ENCODE measurements around the gene CLDN14.

CLDN14 gene

GRCh38 chr21:36434144-36434543 is 45.8 kb downstream of the CLDN14 start:
- no peak for DNase-seq

GRCh38 chr21:36433059-36433709 is 46.7 kb downstream of the CLDN14 start:
- DNase-seq, result no peak

GRCh38 chr21:36431252-36431651 is 48.7 kb downstream of the CLDN14 start:
- no peak for DNase-seq

GRCh38 chr21:36430841-36431240 is 49.1 kb downstream of the CLDN14 start:
- DNase-seq, result no peak

- DNase-seq, result peak in 5 of 51 donors; percentile 7 to 42 (median 10)
These were observed 49.9 kb downstream of the CLDN14 start for GRCh38 chr21:36429947-36430546.

- no peak for DNase-seq
These were observed 51.0 kb downstream of the CLDN14 start for GRCh38 chr21:36428761-36429432.

- no peak for DNase-seq
These were observed 52.4 kb downstream of the CLDN14 start for GRCh38 chr21:36427502-36427901.

- no peak for DNase-seq
These were observed 54.6 kb downstream of the CLDN14 start for GRCh38 chr21:36425286-36425685.

- no peak for DNase-seq
These were observed 55.3 kb downstream of the CLDN14 start for GRCh38 chr21:36424592-36424991.

GRCh38 chr21:36423771-36424433 is 56.0 kb downstream of the CLDN14 start:
- DNase-seq, result no peak

- peak in 3 of 51 donors; percentile 5 to 29 (median 9) for DNase-seq
These were observed 57.4 kb downstream of the CLDN14 start for GRCh38 chr21:36422279-36423098.

- DNase-seq, result no peak
These were observed 59.2 kb downstream of the CLDN14 start for GRCh38 chr21:36420571-36421339.

- DNase-seq, result peak in 41 of 51 donors; percentile 1 to 73 (median 42)
These were observed 59.9 kb downstream of the CLDN14 start for GRCh38 chr21:36419996-36420395.

GRCh38 chr21:36419241-36419640 is 60.7 kb downstream of the CLDN14 start:
- DNase-seq, result no peak

GRCh38 chr21:36415375-36415774 is 64.5 kb downstream of the CLDN14 start:
- DNase-seq, result no peak

GRCh38 chr21:36412916-36413315 is 67.0 kb downstream of the CLDN14 start:
- no peak for DNase-seq

- no peak for DNase-seq
These were observed 68.6 kb downstream of the CLDN14 start for GRCh38 chr21:36411301-36411700.

Data from hypothalamus (tissue), 51 donors.